GM13977 (cell line): ENCODE results near the gene PPP1R14C.

Experiments used
- DNase-seq: peaks from one replicate; pipeline ENCODE4 v3.0.0; 2012; ENCODE audit warnings: low spot score
- CTCF ChIP-seq: IDR thresholded peaks from 2 replicates; pipeline ENCODE4 v1.5.1; 2012; ENCODE audit warnings: mild to moderate bottlenecking, control low read depth; ENCODE audit not compliant: insufficient read depth; ENCODE audit errors: extremely low read depth, missing control alignments
- in situ Hi-C: fragments of 300-500 bp; cut with MboI; formaldehyde crosslinking; loops from one replicate; pipeline ENCODE4 v1.12.0; 2022; ENCODE audit warnings: low sequenced_read_pairs, low pct_unique_long_range_greater_than_20kb, mixed read lengths, inconsistent platforms; ENCODE audit not compliant: unreplicated experiment

Gene PPP1R14C

GRCh38 chr6:150150821-150151646, 8.2 kb downstream of the PPP1R14C start:
- TF ChIP-seq CTCF: no peak
- no peak for DNase-seq
- in situ Hi-C loops: no loop called here

- no peak for TF ChIP-seq CTCF
- no peak for DNase-seq
- in situ Hi-C loops: no loop called here
These were observed 10.3 kb downstream of the PPP1R14C start for GRCh38 chr6:150152891-150153876.

DNA sequence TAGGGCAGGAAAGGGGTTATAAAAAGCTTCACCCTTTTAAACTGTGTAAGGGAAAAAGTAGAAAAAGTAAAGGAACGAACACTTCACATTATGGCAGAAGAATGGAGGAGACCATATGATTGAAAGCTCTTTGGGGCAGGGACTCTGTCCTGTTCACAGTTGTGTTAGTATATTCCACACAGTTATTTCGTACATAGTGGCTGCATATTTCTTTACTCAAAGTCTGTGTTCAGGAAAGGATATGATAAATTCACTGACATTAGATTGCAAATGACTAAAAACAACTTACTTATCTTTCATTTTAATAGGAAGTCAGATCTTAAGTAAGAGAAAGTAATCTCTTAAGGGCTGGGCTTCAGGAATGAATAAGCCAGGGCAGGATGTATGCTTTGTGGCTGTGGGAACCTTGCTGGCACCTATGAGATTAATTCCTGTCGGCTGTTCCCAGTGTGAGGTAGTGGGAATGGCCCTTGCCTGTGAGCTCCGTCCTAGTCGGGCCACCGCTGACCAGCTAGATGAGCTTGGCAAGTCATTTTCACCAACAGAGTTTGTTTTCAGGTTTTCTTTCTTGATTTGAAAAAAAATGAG, 11.2 kb downstream of the PPP1R14C start:
- no peak for TF ChIP-seq CTCF
- DNase-seq: no peak
- in situ Hi-C loops: no loop called here

DNA sequence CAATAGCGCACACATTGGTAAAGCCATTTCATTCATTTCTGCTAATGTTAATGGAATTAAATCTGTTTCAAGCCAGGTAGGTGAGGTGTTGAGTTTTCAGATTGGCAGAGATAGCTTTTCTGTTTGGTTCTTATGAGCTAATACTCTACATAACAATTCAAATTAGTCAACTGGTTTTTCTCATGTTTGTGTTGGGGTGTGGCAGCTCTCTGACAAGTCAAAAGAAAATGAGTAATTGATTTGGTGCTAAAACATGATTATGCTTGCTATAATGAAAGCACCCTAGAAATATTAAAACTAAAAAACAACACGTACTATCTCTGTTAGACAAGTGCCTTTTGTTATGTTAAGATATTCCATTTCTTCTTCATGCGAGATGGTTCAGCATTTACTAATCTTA, 13.6 kb downstream of the PPP1R14C start:
- TF ChIP-seq CTCF: no peak
- in situ Hi-C loops: no loop called here
- DNase-seq: no peak

DNA sequence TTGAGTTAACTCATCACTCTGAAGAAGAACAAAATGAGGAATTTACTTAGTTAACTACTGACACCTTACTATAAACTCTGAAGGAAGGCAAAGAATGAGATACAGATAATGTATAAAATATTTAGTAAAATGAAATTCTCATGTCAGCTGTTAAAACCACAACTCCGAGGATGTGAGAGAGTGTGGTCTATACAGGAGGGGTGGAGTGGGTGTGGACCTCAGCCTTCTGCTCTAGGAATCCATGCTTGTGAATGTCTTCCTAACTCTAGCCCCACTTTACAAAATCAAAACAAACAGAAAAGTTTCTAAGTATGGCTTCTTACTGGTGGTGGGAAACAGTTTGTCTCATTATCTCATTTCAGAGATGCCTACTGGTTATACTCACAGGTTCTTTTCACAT, 14.2 kb downstream of the PPP1R14C start:
- in situ Hi-C loops: no loop called here
- TF ChIP-seq CTCF: no peak
- no peak for DNase-seq

DNA sequence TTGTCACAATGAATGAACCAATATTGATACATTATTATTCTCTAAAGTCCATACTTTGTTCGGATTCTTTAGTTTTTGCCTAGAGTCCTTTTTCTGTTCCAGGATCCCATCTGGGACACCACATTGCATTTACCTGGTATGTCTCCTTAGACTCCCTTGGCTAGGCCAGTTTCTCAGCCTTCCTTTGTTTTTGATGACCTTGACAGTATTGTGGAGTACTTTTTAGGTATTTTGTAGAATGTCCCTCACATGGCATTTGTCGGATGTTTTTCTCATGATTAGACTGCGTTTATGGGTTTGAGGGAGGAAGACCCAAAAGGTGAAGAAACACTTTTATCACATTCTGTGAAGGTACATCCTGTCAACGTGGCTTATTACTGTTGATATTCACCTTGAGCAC, 16.9 kb downstream of the PPP1R14C start:
- no peak for DNase-seq
- TF ChIP-seq CTCF: no peak
- in situ Hi-C loops: no loop called here
